ENCODE measurements around the gene GPR37L1.

The GPR37L1 gene

DNA sequence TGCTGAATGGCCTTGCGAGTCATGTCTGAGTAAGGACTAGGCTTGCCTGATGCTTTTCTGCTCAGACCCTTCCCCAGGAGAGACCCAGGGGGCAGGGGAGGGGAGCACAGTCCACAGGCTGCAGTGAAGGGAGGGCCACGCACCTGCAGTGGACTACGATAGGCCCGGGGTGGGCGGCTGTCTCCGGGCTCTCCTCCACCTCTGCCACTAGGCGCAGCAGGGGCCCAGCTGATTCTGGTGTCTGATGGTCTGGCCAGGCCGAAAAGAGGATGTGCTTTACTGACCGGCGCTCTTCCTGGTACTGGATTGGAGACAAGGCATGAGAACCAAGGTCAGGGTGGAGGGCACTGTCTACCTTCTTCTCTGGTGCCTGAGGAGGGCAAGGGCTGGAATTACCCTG lies 29.7 kb downstream of the GPR37L1 start:
- TF ChIP-seq, protein P1, sequence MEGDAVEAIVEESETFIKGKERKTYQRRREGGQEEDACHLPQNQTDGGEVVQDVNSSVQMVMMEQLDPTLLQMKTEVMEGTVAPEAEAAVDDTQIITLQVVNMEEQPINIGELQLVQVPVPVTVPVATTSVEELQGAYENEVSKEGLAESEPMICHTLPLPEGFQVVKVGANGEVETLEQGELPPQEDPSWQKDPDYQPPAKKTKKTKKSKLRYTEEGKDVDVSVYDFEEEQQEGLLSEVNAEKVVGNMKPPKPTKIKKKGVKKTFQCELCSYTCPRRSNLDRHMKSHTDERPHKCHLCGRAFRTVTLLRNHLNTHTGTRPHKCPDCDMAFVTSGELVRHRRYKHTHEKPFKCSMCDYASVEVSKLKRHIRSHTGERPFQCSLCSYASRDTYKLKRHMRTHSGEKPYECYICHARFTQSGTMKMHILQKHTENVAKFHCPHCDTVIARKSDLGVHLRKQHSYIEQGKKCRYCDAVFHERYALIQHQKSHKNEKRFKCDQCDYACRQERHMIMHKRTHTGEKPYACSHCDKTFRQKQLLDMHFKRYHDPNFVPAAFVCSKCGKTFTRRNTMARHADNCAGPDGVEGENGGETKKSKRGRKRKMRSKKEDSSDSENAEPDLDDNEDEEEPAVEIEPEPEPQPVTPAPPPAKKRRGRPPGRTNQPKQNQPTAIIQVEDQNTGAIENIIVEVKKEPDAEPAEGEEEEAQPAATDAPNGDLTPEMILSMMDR (IDR thresholded peaks at IDR 0.05; ENCODE audit: low read depth, low read length), result no peak

DNA sequence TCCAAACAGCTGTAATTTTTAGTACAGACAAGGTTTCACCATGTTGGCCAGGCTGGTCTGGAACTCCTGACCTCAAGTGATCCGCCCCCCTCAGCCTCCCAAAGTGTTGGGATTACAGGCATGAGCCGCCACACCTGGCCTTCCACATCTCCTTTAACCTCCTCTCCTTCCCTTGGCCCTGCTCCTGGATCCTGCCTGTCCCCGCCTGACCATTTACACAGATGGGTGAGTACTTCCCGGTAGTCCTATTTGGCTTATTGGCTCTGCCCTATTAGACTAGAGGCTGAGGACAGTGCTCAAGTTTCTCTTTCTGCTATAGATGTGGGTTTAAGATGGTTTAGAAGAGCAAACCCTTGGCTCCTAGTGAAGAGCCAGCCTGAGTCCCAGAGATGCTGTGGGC lies 30.6 kb downstream of the GPR37L1 start:
- TF ChIP-seq, protein P1 (IDR thresholded peaks at IDR 0.05; ENCODE audit: low read depth, low read length), result no peak
- no peak overlapping the region for H3K4me3 ChIP-seq (ENCODE audit: low read depth, low read length)

More for the DNA sequence above, 29.7 kb downstream of the GPR37L1 start:
- no peak overlapping the region for H3K4me3 ChIP-seq (ENCODE audit: low read depth, low read length)

DNA sequence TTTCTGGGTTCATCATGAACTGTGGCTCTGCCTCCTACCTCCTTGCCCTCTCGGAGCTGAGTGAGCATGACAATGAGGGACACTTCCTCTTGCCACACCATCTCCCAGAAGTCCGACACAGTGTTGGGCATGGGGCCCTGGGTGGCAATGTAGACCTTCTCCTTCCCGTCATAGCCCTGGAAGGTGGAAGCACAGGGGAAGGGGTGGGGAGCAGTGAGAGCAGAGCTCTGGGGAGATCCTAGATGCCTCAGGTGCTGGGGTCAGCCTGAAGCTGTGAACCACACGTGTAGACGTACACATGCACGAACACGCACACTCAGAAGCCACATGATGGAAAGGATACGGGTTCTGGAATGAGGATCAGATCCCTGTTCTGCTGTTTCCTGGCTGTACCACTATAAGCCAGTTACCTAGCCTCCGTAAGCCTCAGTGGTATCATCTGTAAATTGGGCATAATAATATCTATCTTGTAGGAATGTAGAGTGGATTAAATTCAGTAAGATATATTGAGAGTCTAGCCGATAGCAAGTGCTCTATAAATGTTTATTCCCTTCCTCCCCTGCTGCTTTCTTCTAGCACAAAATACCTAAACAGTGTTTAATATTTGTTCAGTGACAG lies 31.5 kb downstream of the GPR37L1 start:
- H3K4me3 ChIP-seq (ENCODE audit: low read depth, low read length), result no peak overlapping the region

DNA sequence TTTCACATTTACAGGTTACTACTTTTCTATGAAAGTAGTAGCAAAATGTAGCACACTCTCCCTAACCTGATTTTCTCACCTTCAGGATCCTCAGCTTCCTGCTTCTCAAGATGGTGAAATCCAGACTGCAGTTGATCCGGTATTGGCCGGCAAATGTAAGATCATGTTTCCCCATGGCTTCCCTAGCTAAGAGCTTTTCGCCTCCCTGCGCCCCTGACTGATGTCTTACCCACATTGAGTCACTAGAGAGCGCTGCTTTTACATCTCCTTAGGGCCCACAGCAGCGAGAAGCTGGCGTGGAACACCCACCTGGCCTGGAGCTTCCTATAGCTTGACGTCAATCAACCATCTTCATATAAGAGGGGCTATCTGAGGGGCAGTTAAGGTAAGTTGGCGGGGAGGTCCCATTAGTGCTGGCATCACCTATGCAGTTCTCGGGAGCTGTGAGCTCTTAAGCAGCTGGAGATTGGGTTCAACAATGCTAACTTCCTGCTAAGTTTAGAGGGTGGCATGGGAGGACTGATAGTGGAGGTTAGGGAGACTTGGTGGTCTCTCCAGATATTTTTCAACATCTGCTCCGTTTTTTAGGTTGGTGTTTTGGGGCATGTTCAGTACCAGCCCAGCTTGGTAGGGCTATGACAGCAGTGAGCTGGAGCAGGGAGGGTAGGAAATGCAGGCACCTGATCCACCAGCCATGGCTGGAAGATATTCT lies 32.2 kb downstream of the GPR37L1 start:
- TF ChIP-seq, protein P1 (IDR thresholded peaks at IDR 0.05; ENCODE audit: low read depth, low read length), result peak; percentile 32; the same call in 1 of the 2 replicates
- no peak overlapping the region for H3K4me3 ChIP-seq (ENCODE audit: low read depth, low read length)

More for the DNA sequence above, 31.5 kb downstream of the GPR37L1 start:
- TF ChIP-seq, protein P1 (IDR thresholded peaks at IDR 0.05; ENCODE audit: low read depth, low read length), result no peak

DNA sequence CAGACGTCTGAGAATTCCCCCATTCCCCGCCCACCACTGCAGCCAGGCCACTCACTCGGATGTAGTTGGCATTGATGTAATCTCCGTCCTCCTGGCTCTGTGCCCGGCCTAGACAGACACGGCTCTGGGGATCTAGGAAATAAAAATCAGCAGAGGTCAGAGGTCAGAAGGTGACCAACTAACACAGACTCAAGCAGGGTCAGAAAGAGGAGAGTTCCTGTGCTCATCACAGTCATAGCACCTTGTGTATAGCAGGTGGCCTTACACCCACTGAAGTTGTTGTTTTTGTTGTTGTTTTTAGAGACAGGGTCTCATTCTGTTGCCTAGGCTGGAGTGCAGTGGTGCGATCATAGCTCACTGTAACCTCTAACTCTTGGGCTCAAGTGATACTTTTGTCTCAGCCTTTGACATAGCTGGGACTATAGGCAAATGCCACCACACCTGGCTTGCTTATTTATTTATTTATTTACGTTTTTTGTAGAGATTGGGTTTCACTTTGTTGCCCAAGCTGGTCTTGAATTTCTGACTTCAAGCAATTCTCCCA lies 32.8 kb downstream of the GPR37L1 start:
- no peak overlapping the region for H3K4me3 ChIP-seq (ENCODE audit: low read depth, low read length)
- TF ChIP-seq, protein P1 (IDR thresholded peaks at IDR 0.05; ENCODE audit: low read depth, low read length), result no peak

DNA sequence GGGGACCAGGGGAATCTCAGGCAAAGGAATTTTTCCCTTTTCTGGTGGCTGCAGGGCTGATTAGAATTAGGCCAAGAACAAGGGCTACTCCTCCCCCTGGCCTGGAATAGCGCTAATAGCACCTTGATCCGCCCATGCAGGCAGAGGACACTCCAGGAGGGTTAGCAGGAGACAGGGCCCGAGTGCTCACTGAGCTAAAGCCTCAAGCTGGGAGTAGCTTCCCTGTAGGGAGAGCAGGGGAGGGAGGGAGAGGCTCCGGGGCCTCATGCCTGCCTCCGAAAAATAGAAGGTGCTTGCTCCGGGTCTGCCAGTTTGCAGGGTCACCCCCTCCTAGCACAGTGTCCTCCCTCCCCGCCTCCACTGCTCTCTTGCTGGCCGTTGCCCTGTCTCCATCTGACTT lies 33.9 kb downstream of the GPR37L1 start:
- no peak overlapping the region for H3K4me3 ChIP-seq (ENCODE audit: low read depth, low read length)
- TF ChIP-seq, protein P1 (IDR thresholded peaks at IDR 0.05; ENCODE audit: low read depth, low read length), result no peak

DNA sequence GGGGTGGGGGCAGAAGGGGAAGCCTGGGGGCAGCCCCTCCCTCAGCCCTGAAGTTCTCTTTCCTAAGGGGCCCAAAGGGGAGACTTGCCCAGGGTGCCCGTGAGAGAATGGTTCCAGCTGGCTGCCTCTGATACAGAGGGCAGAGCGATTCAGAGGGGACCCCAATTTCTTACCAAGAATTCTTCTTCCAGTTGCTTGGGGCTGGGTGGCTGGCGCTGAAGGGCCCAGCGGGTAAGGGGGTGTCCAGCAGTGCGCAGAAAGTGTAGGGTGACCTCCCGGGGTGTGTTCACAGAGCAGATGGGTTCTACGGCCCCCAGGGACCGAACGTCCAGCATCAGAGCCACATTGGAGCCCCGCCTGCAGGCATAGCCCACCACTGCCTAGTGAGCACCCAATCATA lies 35.2 kb downstream of the GPR37L1 start:
- H3K4me3 ChIP-seq (ENCODE audit: low read depth, low read length), result no peak overlapping the region
- TF ChIP-seq, protein P1 (IDR thresholded peaks at IDR 0.05; ENCODE audit: low read depth, low read length), result no peak

All from WI38 (cell line).